SK-N-SH treated with all-trans-retinoic acid at 6 μM for 48 hours (cell line): Measurements from ENCODE around the gene KIF17.

Experiments
- ATAC-seq: fragments of 200-7000 bp; cut with Tn5 transposase; 3 replicates; pipeline ENCODE4 v1.9.1; 2020; ENCODE audit warnings: mild to moderate bottlenecking, moderate library complexity
- ARNTL ChIP-seq: fragments of 450-650 bp; formaldehyde crosslinking; IDR thresholded peaks from 2 replicates; pipeline ENCODE4 v1.5.0; 2020; ENCODE audit warnings: low read depth, mild to moderate bottlenecking, moderate library complexity, borderline replicate concordance
- BACH2 ChIP-seq: fragments of 250-450 bp; sonication (Bioruptor Pico); IDR thresholded peaks from 2 replicates; pipeline ENCODE4 v1.9.0; 2021; ENCODE audit warnings: mild to moderate bottlenecking, borderline replicate concordance
- CSDC2 ChIP-seq: fragments of 250-450 bp; sonication (Bioruptor Pico); IDR thresholded peaks from 2 replicates; pipeline ENCODE4 v1.5.0; 2020; ENCODE audit warnings: mild to moderate bottlenecking, moderate library complexity
- ESRRG ChIP-seq: fragments of 250-450 bp; sonication (Bioruptor Pico); IDR thresholded peaks from 2 replicates; pipeline ENCODE4 v1.6.1; 2021; ENCODE audit warnings: mild to moderate bottlenecking
- ISL1 ChIP-seq: fragments of 250-450 bp; sonication (Bioruptor Pico); IDR thresholded peaks from 2 replicates; pipeline ENCODE4 v2.1.2; 2022; ENCODE audit warnings: mild to moderate bottlenecking, moderate library complexity
- OSR1 ChIP-seq: fragments of 250-450 bp; sonication (Bioruptor Pico); IDR thresholded peaks from 2 replicates; pipeline ENCODE4 v1.8.0; 2022; ENCODE audit warnings: moderate library complexity, mild to moderate bottlenecking, inconsistent platforms
- PPARA ChIP-seq: fragments of 250-450 bp; sonication (Bioruptor Pico); IDR thresholded peaks from 2 replicates; pipeline ENCODE4 v1.5.0; 2020; ENCODE audit warnings: mild to moderate bottlenecking, borderline replicate concordance
- RARB ChIP-seq: fragments of 250-450 bp; sonication (Bioruptor Pico); IDR thresholded peaks from 2 replicates; pipeline ENCODE4 v1.8.0; 2021; ENCODE audit warnings: mild to moderate bottlenecking, moderate library complexity
- SNAI2 ChIP-seq: fragments of 250-450 bp; sonication (Bioruptor Pico); IDR thresholded peaks from 2 replicates; pipeline ENCODE4 v1.5.0; 2020; ENCODE audit warnings: mild to moderate bottlenecking, moderate library complexity
- TCF4 ChIP-seq: fragments of 250-450 bp; sonication (Bioruptor Pico); IDR thresholded peaks from 2 replicates; pipeline ENCODE4 v1.8.0; 2021; ENCODE audit warnings: mild to moderate bottlenecking, moderate library complexity, borderline replicate concordance
- TOX ChIP-seq: fragments of 250-450 bp; sonication (Bioruptor Pico); IDR thresholded peaks from 2 replicates; pipeline ENCODE4 v1.8.0; 2021; ENCODE audit warnings: mild to moderate bottlenecking, moderate library complexity, borderline replicate concordance
- ZC3H10 ChIP-seq: fragments of 250-450 bp; sonication (Bioruptor Pico); IDR thresholded peaks from 2 replicates; pipeline ENCODE4 v1.5.1; 2021; ENCODE audit warnings: mild to moderate bottlenecking, moderate library complexity
- ZFP3 ChIP-seq: fragments of 250-450 bp; sonication (Bioruptor Pico); IDR thresholded peaks from 2 replicates; pipeline ENCODE4 v1.5.0; 2020; ENCODE audit warnings: mild to moderate bottlenecking, moderate library complexity
- ZFP30 ChIP-seq: fragments of 450-650 bp; formaldehyde crosslinking; IDR thresholded peaks from 2 replicates; pipeline ENCODE4 v1.5.0; 2022; ENCODE audit warnings: mild to moderate bottlenecking, moderate library complexity
- ZNF70 ChIP-seq: fragments of 450-650 bp; formaldehyde crosslinking; IDR thresholded peaks from 2 replicates; pipeline ENCODE4 v1.5.0; 2020; ENCODE audit warnings: mild to moderate bottlenecking, moderate library complexity
- ZNF8 ChIP-seq: fragments of 450-650 bp; formaldehyde crosslinking; IDR thresholded peaks from 2 replicates; pipeline ENCODE4 v1.5.0; 2020; ENCODE audit warnings: mild to moderate bottlenecking, moderate library complexity
- TF ChIP-seq, protein P1 (sequence below): fragments of 250-450 bp; sonication (Bioruptor Pico); IDR thresholded peaks from 2 replicates; pipeline ENCODE4 v1.5.1; 2021; ENCODE audit warnings: mild to moderate bottlenecking, moderate library complexity
- TF ChIP-seq, protein P2 (sequence below): fragments of 250-450 bp; sonication (Bioruptor Pico); IDR thresholded peaks from 2 replicates; pipeline ENCODE4 v1.8.0; 2021; ENCODE audit warnings: low read depth, mild to moderate bottlenecking, moderate library complexity, borderline replicate concordance
- TF ChIP-seq, protein P3 (sequence below): fragments of 250-450 bp; sonication (Bioruptor Pico); IDR thresholded peaks from 2 replicates; pipeline ENCODE4 v1.8.0; 2020; ENCODE audit warnings: mild to moderate bottlenecking, moderate library complexity, borderline replicate concordance
- TF ChIP-seq, protein P4 (sequence below): fragments of 250-450 bp; sonication (Bioruptor Pico); IDR thresholded peaks from 2 replicates; pipeline ENCODE4 v1.5.0; 2020; ENCODE audit warnings: mild to moderate bottlenecking, moderate library complexity

The KIF17 gene

DNA sequence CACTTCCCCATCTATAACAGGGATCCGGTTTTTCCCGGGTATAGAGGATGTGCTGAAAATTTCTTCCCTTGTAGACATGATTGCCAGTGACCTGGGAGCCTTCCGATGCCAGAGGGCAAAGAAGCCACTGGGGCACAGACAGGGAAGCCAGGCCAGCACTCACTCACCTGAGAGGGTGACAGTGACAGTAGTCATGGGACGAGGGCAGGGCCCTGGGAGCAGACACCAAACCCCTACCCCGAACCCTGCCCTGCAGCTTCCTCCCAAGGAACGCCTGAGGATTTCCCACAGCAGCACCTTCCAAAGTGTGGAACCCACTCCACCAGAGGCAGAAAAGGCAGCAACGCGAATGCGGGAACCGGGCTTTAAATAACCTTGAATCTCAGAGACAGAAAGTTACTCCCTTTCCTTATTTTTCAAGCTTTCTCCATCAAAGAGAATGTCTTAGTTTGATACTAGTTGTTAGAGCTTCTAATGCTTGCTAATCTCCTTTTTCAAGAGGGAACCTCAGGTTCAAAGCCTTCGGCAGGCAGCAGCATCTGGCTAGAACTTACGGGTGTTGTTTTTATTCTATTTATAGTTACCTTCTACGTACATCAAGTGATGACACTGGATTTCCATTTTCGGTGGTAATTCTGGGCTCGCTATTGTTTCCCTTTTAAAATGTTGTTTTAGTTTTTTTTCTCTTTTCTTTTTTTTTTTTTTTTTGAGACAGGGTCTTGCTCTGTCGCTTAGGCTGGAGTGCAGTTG lies 59.5 kb downstream of the KIF17 start:
- ATAC-seq = no peak
- no peak for TF ChIP-seq ARNTL (CRISPR knock-in tag)
- TF ChIP-seq RARB = no peak
- TF ChIP-seq, protein P1, sequence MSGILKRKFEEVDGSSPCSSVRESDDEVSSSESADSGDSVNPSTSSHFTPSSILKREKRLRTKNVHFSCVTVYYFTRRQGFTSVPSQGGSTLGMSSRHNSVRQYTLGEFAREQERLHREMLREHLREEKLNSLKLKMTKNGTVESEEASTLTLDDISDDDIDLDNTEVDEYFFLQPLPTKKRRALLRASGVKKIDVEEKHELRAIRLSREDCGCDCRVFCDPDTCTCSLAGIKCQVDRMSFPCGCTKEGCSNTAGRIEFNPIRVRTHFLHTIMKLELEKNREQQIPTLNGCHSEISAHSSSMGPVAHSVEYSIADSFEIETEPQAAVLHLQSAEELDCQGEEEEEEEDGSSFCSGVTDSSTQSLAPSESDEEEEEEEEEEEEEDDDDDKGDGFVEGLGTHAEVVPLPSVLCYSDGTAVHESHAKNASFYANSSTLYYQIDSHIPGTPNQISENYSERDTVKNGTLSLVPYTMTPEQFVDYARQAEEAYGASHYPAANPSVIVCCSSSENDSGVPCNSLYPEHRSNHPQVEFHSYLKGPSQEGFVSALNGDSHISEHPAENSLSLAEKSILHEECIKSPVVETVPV (CRISPR knock-in tag) = no peak
- TF ChIP-seq ESRRG (CRISPR knock-in tag) = no peak
- TF ChIP-seq, protein P2, sequence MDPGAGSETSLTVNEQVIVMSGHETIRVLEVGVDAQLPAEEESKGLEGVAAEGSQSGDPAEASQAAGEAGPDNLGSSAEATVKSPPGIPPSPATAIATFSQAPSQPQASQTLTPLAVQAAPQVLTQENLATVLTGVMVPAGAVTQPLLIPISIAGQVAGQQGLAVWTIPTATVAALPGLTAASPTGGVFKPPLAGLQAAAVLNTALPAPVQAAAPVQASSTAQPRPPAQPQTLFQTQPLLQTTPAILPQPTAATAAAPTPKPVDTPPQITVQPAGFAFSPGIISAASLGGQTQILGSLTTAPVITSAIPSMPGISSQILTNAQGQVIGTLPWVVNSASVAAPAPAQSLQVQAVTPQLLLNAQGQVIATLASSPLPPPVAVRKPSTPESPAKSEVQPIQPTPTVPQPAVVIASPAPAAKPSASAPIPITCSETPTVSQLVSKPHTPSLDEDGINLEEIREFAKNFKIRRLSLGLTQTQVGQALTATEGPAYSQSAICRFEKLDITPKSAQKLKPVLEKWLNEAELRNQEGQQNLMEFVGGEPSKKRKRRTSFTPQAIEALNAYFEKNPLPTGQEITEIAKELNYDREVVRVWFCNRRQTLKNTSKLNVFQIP (CRISPR knock-in tag) = no peak
- TF ChIP-seq ZFP3 (CRISPR knock-in tag) = no peak
- no peak for TF ChIP-seq PPARA (CRISPR knock-in tag)
- no peak for TF ChIP-seq TCF4 (CRISPR knock-in tag)
- no peak for TF ChIP-seq BACH2 (CRISPR knock-in tag)
- TF ChIP-seq SNAI2 = no peak
- no peak for TF ChIP-seq ISL1 (CRISPR knock-in tag)
- TF ChIP-seq ZNF8 (CRISPR knock-in tag) = no peak
- TF ChIP-seq TOX (CRISPR knock-in tag) = no peak
- TF ChIP-seq ZC3H10 = no peak

DNA sequence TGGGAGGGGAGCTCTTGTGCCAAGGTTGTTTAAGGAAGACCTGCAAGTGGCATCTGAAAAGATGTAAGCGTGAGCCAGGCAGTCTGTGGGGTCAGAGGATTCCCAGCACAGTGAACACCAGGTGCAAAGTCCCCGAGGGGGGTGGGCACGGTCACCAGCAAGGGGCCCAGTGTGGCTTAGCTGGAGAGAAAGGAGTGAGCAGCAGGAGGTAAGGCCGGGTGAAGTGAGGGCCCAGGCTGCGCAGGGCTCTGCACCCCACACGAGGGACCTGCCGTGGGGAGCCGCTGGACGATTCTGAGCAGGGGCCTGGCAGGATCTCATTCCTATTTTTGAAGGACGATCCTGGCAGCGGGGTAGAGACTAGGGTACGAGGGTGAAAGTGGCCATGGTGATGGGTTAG lies 60.8 kb downstream of the KIF17 start:
- no peak for ATAC-seq
- TF ChIP-seq BACH2 (CRISPR knock-in tag) (no peak), ISL1 (CRISPR knock-in tag) (no peak), CSDC2 (no peak), TCF4 (CRISPR knock-in tag) (no peak)
- TF ChIP-seq, protein P3, sequence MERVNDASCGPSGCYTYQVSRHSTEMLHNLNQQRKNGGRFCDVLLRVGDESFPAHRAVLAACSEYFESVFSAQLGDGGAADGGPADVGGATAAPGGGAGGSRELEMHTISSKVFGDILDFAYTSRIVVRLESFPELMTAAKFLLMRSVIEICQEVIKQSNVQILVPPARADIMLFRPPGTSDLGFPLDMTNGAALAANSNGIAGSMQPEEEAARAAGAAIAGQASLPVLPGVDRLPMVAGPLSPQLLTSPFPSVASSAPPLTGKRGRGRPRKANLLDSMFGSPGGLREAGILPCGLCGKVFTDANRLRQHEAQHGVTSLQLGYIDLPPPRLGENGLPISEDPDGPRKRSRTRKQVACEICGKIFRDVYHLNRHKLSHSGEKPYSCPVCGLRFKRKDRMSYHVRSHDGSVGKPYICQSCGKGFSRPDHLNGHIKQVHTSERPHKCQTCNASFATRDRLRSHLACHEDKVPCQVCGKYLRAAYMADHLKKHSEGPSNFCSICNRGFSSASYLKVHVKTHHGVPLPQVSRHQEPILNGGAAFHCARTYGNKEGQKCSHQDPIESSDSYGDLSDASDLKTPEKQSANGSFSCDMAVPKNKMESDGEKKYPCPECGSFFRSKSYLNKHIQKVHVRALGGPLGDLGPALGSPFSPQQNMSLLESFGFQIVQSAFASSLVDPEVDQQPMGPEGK (CRISPR knock-in tag) = no peak
- TF ChIP-seq, all 23 proteins: peak for 0

DNA sequence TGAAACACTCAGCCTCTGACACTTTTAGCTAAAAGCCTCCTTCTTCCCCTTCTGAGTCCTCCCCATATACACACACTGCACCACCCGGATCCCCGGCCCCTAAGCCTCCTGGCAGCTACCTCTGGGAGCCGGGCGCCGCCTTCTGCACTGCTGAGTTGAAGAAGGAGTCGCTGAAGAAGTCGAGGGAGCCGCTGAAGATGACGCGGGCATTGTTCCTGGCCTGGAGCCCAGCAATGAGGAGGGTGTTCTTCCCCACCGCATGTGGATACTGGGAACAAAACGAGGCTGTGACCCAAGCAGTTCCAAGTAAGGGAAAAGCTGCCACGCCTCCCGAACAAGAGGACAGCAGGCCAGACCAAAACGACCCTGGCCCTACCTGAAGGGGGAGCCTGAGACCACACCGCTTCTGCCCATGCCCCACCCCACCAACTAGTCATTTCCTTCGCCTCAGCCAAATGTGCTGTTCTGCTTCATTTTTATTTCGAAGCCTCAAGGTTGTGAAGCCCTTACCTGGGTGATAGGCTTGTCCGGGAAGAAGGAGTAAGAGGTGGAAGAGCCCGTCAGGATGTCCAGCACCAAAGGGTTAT lies 63.6 kb downstream of the KIF17 start:
- ATAC-seq = no peak
- no peak for TF ChIP-seq RARB
- TF ChIP-seq, protein P2 (CRISPR knock-in tag) = no peak
- TF ChIP-seq OSR1 (CRISPR knock-in tag) = no peak
- TF ChIP-seq ZFP3 (CRISPR knock-in tag) = no peak
- TF ChIP-seq TCF4 (CRISPR knock-in tag) = no peak
- no peak for TF ChIP-seq ZFP30 (CRISPR knock-in tag)
- TF ChIP-seq ZNF70 (CRISPR knock-in tag) = no peak
- TF ChIP-seq, protein P4, sequence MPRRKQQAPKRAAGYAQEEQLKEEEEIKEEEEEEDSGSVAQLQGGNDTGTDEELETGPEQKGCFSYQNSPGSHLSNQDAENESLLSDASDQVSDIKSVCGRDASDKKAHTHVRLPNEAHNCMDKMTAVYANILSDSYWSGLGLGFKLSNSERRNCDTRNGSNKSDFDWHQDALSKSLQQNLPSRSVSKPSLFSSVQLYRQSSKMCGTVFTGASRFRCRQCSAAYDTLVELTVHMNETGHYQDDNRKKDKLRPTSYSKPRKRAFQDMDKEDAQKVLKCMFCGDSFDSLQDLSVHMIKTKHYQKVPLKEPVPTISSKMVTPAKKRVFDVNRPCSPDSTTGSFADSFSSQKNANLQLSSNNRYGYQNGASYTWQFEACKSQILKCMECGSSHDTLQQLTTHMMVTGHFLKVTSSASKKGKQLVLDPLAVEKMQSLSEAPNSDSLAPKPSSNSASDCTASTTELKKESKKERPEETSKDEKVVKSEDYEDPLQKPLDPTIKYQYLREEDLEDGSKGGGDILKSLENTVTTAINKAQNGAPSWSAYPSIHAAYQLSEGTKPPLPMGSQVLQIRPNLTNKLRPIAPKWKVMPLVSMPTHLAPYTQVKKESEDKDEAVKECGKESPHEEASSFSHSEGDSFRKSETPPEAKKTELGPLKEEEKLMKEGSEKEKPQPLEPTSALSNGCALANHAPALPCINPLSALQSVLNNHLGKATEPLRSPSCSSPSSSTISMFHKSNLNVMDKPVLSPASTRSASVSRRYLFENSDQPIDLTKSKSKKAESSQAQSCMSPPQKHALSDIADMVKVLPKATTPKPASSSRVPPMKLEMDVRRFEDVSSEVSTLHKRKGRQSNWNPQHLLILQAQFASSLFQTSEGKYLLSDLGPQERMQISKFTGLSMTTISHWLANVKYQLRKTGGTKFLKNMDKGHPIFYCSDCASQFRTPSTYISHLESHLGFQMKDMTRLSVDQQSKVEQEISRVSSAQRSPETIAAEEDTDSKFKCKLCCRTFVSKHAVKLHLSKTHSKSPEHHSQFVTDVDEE (CRISPR knock-in tag) = no peak
- TF ChIP-seq SNAI2 = no peak
